ENCODE measurements around the gene GART. TPM values are rescaled to one million over a fixed set of nuclear protein-coding genes. Genes with fewer than 3 reads are reported as not detected.
A peak's percentile ranks its signal among the peaks of the same experiment; 100 is the strongest.

Gene GART
- total RNA-seq, 1 experiment from 2014 or later: 162 TPM

GRCh38 chr21:33567914-33568313 is 26.0 kb upstream of the GART start:
- no peak overlapping the region for H2BK5ac ChIP-seq (ENCODE audit: insufficient read length, low read length)
- Mint-ChIP-seq H3K9me3 (no peaks in the 10 kb centered on the region), H3K27ac (peak overlapping the region in 1 of 3 experiments; percentile 89; a peak in 2 of 7 replicates), H3K27me3 (ENCODE audit: low read depth) (no peaks in the 10 kb centered on the region), H3K4me3 (no peak overlapping the region), H3K4me1 (no peaks in the 10 kb centered on the region), H3K36me3 (ENCODE audit: insufficient read depth in 1 of 3, low read depth in 3 of 3) (peaks cover 23 to 57% (median 56%) of the 10 kb centered on the region in 3 experiments; a peak in 6 of 7 replicates)
- H3K56ac ChIP-seq (ENCODE audit: insufficient read length, low read depth, low read length): no peak overlapping the region
- H4K20me1 ChIP-seq (ENCODE audit: control insufficient read depth, insufficient read depth, insufficient read length): no peaks in the 10 kb centered on the region
- H2AK5ac ChIP-seq (ENCODE audit: insufficient read length, low read length): no peak overlapping the region
- H2BK120ac ChIP-seq (ENCODE audit: low read depth, low read length, poor library complexity, severe bottlenecking): no peak overlapping the region
- no peak overlapping the region for H2BK20ac ChIP-seq (ENCODE audit: low read depth, low read length, poor library complexity, severe bottlenecking)
- no CpG with 5 or more reads among the region's 6 CpGs for WGBS (ENCODE audit: extremely low coverage, insufficient read length, low lambda C conversion rate)
- no peak overlapping the region for H2BK12ac ChIP-seq (ENCODE audit: insufficient read length, low read depth, low read length)
- H3K23me2 ChIP-seq (ENCODE audit: insufficient read length, low read depth, low read length, poor library complexity, severe bottlenecking): no peaks in the 10 kb centered on the region
- H3K18ac ChIP-seq (ENCODE audit: insufficient read length, low read depth, low read length): no peak overlapping the region
- H3K4ac ChIP-seq (ENCODE audit: low read depth, low read length): no peak overlapping the region
- H3K4me2 ChIP-seq (ENCODE audit: insufficient read depth, insufficient read length, low read length): no peak overlapping the region
- no peak for TF ChIP-seq CTCF (conservative IDR thresholded peaks at IDR 0.05)
- no peak overlapping the region for H3K9ac ChIP-seq (ENCODE audit: extremely low read depth, insufficient read length, low read length)
- H3K27ac ChIP-seq (ENCODE audit: insufficient read length, low read depth, low read length): no peak overlapping the region
- H2BK15ac ChIP-seq (ENCODE audit: low read depth, low read length): no peak overlapping the region
- H3K14ac ChIP-seq (ENCODE audit: insufficient read depth, low read length): no peak overlapping the region
- no peaks in the 10 kb centered on the region for H3K4me1 ChIP-seq (ENCODE audit: insufficient read depth, low read length)
- H3K79me1 ChIP-seq (ENCODE audit: insufficient read depth, low read depth, low read length, poor library complexity, severe bottlenecking): no peaks in the 10 kb centered on the region
- no peak overlapping the region for H2AFZ ChIP-seq (ENCODE audit: low read length)
- H3K27me3 ChIP-seq (ENCODE audit: insufficient read depth, low read length): no peaks in the 10 kb centered on the region
- H3K23ac ChIP-seq (ENCODE audit: insufficient read length, low read depth, low read length): no peak overlapping the region
- H3T11ph ChIP-seq (ENCODE audit: low read length): no peak overlapping the region
- DNase-seq: no peak
- no peak overlapping the region for H4K91ac ChIP-seq (ENCODE audit: insufficient read length, low read depth, low read length)
- no peaks in the 10 kb centered on the region for H3K9me3 ChIP-seq (ENCODE audit: control insufficient read depth, low read depth, low read length)
- H3K79me2 ChIP-seq (ENCODE audit: insufficient read depth, low read length): no peaks in the 10 kb centered on the region
- no peak overlapping the region for H4K8ac ChIP-seq (replicated peaks; ENCODE audit: insufficient read length, low read depth, low read length)
- no peak overlapping the region for H4K5ac ChIP-seq (ENCODE audit: insufficient read length, low read depth, low read length)
